GM13976 (cell line): ENCODE measurements around the gene CHRNA3.

Source experiments
- DNase-seq: peaks from one replicate; pipeline ENCODE4 v3.0.0; 2012; ENCODE audit warnings: low spot score
- CTCF ChIP-seq: IDR thresholded peaks from 2 replicates; pipeline ENCODE4 v1.5.1; 2012; ENCODE audit warnings: borderline replicate concordance, mild to moderate bottlenecking; ENCODE audit not compliant: insufficient read depth; ENCODE audit errors: extremely low read depth, missing control alignments, control extremely low read depth
- in situ Hi-C: fragments of 300-500 bp; cut with MboI; formaldehyde crosslinking; loops from one replicate; pipeline ENCODE4 v1.12.0; 2022; ENCODE audit warnings: low sequenced_read_pairs, mixed read lengths, inconsistent platforms; ENCODE audit not compliant: unreplicated experiment

CHRNA3 gene

GRCh38 chr15:78620527-78621421, at the start of gene CHRNA3:
Gene CHRNA3, minus strand, starts transcription at chr15:78620996. Its CDS starts 202 bp downstream, at chr15:78620794.
- TF ChIP-seq CTCF = no peak
- in situ Hi-C loops = no loop called here
- DNase-seq = no peak

- no peak for TF ChIP-seq CTCF
- DNase-seq = no peak
- in situ Hi-C loops = no loop called here
Measured at GRCh38 chr15:78668987-78669386, 48.2 kb upstream of the CHRNA3 start.

- DNase-seq = no peak
- in situ Hi-C loops = no loop called here
- no peak for TF ChIP-seq CTCF
Measured at GRCh38 chr15:78667578-78668236, 46.9 kb upstream of the CHRNA3 start.

GRCh38 chr15:78666010-78666409, 45.2 kb upstream of the CHRNA3 start:
- in situ Hi-C loops = no loop called here
- no peak for TF ChIP-seq CTCF
- no peak for DNase-seq

- TF ChIP-seq CTCF = no peak
- DNase-seq = no peak
- in situ Hi-C loops = no loop called here
Measured at GRCh38 chr15:78663703-78664102, 42.9 kb upstream of the CHRNA3 start.

- no peak for TF ChIP-seq CTCF
- no peak for DNase-seq
- in situ Hi-C loops = no loop called here
Measured at GRCh38 chr15:78662028-78662427, 41.2 kb upstream of the CHRNA3 start.
